HG03064 (cell line): ENCODE measurements around the gene DYSF.

Experiments
- ATAC-seq: cut with Tn5 transposase; IDR thresholded peaks from one replicate; pipeline ENCODE4 v1.9.1; 2021; ENCODE audit warnings: low read depth; ENCODE audit not compliant: unreplicated experiment

Gene DYSF

GRCh38 chr2:71713581-71714580, 260.5 kb downstream of the DYSF start:
- no peak for ATAC-seq

GRCh38 chr2:71714601-71715240, 261.4 kb downstream of the DYSF start:
- ATAC-seq: no peak

GRCh38 chr2:71715241-71715750, 261.9 kb downstream of the DYSF start:
- ATAC-seq: no peak

GRCh38 chr2:71715951-71716696, 262.8 kb downstream of the DYSF start:
- no peak for ATAC-seq

- no peak for ATAC-seq
These were observed 263.6 kb downstream of the DYSF start for GRCh38 chr2:71716697-71717624.

- ATAC-seq: no peak
These were observed 265.3 kb downstream of the DYSF start for GRCh38 chr2:71718686-71719085.

GRCh38 chr2:71719520-71720282, 266.3 kb downstream of the DYSF start:
- ATAC-seq: no peak

- no peak for ATAC-seq
These were observed 266.9 kb downstream of the DYSF start for GRCh38 chr2:71720283-71720560.

- ATAC-seq: no peak
These were observed 267.4 kb downstream of the DYSF start for GRCh38 chr2:71720596-71721361.

- ATAC-seq: no peak
These were observed 268.0 kb downstream of the DYSF start for GRCh38 chr2:71721362-71721665.

GRCh38 chr2:71721669-71722068, 268.3 kb downstream of the DYSF start:
- ATAC-seq: no peak

GRCh38 chr2:71722286-71722685, 268.9 kb downstream of the DYSF start:
- ATAC-seq: no peak

- ATAC-seq: no peak
These were observed 271.4 kb downstream of the DYSF start for GRCh38 chr2:71724793-71725192.

GRCh38 chr2:71725836-71726235, 272.5 kb downstream of the DYSF start:
- ATAC-seq: no peak

GRCh38 chr2:71727562-71727961, 274.2 kb downstream of the DYSF start:
- no peak for ATAC-seq

- ATAC-seq: no peak
These were observed 274.7 kb downstream of the DYSF start for GRCh38 chr2:71728036-71728435.

GRCh38 chr2:71730785-71731383, 277.5 kb downstream of the DYSF start:
- ATAC-seq: no peak

GRCh38 chr2:71734620-71735019, 281.3 kb downstream of the DYSF start:
- no peak for ATAC-seq
